GM19240 (cell line): ENCODE data around the gene ZNF618.

Experiments used
- DNase-seq: peaks from one replicate; pipeline ENCODE4 v3.0.0; 2011; ENCODE audit warnings: low spot score; ENCODE audit not compliant: insufficient read length

Gene ZNF618

DNA sequence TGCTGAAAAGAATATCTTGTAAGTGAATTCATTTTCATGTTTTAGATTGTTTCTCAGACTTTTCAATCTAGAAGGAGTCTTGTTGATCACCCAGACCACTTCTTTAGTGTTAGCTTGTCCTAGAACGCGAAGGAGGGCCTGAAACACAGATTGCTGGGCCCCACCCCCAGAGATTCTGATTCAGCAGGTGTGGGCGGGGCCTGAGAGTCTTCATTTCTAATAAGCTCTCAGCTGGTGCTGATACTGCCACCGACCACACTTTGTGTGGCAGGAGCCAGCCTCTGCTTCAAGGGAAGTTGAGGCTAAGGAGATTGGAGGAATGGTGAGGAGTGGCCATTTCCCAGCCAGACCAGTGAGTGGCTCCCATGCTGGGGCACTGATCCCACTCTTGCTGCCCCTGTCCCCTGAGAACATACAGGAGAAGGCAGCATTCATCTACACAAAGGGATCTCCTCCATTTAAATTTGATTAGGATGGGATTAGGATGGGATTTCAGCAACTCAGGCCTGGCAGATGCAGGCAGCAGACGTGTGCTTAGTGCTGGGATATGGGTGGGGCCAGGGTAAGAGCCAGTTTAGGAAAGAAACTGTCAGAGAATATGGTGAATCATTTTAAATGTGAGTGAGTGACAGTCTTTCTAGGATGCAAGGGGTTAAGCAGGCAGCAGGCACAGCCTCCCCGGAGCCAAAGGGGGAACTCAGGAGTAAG, 35.9 kb downstream of the ZNF618 start:
- no peak for DNase-seq

DNA sequence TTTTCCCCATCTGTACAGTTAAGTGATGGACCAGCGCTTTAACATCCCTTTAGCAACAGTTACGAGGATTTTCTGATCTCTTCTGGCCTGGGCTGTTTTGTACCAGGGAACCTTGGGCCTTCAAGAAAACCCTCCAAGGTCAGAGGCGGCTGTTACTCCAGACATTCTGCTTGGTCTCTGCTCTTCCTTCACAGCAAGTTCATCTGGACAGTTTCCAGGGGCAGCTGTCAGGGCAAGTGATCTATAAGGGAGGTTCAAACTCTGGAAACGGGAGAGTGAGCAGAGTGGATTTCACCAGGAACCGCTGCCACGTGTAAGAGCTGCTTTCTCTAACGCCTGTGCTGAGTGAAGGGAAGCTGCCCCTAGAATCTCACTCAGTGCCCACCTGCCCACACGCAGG, 36.7 kb downstream of the ZNF618 start:
- no peak for DNase-seq

DNA sequence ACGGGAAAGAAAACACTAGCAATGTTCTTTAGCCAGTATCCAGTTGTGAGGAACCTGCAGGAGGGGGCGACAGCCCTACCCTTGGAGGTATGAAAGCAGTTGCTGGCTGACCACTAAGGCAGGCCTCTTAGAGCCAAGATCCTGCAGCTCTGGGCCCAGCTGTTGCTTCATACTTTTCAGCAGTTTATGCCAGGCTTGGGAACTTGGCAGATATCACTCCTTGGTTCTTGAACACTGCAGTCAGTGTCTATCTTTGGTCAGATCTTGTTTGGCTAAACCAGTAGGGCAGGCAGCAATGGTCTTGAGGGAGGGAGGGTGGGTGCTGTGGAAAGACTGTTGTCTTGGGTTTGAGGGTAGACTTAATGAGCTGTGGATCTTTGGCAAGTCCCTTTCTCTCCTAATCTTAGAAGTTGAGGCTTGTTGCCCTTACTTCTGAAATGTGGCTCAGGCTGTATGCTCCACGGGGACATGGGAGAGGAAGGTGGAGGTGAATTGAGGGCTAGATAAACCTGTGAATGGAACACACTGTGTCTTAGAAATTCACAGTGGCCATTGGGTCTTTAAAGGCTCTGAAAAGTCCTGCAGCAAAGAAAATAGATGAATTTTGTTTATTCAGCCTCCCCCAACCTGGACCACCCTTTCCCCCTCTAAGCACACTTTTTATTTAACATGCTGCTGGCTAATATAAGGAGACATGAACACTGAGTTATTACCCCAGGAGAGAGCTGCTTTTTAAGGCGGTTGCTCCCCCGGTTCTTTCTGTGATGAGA, 37.5 kb downstream of the ZNF618 start:
- DNase-seq: no peak

DNA sequence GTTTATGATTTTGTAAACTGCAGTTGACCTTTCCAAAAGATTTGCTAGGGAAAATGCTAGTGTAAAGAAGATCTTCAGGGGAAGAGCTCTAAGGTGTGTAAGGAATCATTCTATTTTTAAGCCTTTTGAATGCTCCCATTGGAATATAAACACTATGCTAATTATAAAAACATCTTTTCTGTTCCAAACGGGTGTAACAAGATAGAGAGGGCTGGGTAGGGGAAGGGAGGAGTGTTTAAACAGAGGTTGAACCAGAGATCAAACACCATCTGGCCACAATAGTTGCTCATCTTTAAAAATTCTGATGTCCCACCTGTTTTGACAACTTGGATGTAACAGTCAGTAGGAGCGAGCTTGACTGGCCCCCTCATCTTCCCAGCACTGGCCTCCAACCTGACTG, 38.4 kb downstream of the ZNF618 start:
- DNase-seq: no peak

DNA sequence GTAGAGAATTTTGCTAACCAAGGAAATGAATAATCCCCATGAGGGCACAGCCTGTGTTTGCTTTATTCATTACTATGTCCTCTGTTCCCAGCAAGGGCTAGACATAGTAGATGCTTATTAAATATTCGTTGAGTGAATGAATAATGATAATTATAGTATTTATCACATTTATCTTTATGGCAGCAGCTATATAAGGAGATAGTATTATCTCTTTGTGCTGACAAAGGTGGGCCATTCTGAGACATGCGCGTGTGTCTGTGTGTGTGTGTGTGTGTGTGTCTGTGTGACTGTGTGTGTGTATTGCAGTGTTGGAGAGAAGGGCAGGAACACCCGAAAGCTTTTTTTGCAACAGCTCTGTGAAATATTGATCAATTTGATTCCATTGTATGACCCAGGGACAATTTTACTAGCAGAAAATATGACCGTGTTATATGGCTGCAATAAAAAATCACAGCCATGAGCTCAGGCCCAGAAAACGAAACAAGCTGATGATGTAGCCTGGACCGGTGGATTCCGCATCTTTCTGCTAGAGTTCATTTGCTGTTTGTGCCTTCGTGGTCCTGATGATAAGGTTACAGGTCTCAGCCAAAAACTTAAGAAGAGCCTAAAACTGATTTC, 39.8 kb downstream of the ZNF618 start:
- no peak for DNase-seq

DNA sequence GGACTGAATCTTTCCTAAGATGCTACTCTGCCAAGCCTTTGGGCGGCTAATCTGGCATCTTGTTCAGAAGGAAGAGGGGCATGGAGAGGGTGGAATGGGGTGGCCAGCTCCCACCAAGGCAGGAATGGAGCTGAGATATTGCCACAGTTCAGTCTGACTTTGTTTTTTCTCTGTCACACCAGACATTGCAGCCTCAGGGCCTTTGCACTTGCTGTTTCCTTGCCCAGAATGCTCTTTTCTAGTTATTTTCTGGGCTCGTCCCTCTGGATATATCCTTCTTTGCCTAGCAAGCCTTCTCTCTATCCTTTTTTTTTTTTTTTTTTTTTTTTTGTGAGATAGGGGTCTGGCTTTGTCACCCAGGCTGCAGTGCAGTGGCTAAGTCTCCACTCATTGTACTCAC, 40.8 kb downstream of the ZNF618 start:
- DNase-seq: no peak

DNA sequence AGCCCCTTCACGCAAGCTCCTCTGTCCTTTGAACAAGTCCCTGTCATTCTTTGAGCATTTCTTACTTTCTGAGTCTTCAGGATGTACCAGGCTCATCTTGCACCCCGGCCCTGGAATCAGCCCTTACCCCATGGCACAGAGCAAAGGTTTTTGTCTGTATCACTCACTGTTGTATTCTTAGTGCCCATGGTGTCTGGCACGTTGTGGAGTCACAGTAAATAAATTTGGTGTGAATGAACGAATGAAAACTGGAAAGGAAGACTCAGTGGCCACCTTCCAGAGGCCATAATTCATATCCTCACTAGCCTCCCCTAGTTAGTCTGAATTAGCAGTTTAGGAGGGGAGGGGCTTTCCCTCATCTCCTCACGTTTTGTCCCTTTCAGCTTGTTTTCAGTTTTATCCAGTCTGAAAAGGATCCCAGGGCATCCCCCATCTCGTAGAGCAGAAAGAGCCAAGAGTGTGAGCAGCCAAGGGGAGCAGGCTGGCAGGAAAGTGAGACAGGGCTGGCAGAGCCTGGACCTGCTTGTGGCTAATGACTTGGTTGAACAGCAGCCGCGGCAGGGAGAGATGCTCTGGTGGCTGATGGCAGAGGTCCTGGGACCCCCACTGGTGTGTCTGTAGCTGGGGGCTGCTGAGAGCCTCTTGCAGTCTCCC, 42.7 kb downstream of the ZNF618 start:
- no peak for DNase-seq

DNA sequence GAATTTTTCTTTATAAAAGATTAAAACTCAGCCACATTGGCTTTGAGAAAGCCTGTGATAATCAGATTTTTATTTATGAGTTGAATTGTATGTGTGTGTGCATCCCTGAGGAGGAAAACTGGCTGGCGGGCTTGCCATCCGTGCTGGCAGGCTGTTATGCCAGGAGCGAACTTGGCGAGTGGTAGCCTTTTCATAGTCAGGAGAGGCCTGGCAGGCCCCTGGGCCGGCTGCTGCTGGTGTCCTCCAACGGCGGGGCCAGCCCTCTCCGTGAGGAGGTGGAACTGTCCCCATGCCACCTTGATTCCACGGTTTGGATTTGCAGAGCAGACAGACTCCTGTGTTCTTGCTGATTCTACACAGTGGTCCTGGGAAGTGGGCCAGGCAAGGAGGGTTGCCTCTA, 43.3 kb downstream of the ZNF618 start:
- no peak for DNase-seq

DNA sequence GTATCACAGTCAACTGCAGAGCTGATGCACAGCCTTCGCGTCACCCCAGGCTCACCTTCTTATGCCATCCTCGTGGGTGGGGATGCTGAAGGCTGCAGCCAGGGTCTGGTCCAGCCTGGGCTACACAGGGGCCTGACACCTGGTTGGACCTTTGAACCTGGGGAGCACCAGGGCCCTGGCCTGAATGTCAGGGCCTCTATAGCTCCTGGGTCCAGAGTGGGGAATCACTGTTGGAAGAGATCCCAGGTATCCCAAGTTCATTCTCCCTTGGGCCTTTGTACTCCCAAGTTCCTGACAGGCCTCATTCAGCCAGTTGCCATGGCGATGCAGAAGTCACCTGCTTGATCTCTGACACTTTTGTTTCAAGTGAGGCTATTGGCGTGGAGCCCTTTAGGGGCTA, 43.8 kb downstream of the ZNF618 start:
- no peak for DNase-seq

DNA sequence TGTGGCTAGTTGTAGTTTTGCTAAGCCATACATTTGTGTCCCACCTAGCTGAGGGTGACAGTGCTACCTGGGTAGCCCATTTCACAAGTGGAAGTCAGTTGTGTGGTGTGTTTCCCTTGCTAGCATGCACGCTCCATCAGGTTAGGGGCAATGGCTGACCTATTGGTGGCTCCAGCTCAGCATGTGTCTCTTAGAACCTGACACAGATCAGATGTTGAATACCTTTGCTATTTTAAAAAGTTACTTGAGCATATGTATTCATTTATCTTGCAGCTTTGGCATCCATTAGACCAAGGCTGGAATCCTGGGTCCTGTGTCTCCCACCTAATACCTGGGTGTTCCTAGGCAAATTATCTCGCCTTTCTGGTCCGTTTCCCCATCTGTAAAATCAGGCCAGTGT, 44.8 kb downstream of the ZNF618 start:
- DNase-seq: no peak

DNA sequence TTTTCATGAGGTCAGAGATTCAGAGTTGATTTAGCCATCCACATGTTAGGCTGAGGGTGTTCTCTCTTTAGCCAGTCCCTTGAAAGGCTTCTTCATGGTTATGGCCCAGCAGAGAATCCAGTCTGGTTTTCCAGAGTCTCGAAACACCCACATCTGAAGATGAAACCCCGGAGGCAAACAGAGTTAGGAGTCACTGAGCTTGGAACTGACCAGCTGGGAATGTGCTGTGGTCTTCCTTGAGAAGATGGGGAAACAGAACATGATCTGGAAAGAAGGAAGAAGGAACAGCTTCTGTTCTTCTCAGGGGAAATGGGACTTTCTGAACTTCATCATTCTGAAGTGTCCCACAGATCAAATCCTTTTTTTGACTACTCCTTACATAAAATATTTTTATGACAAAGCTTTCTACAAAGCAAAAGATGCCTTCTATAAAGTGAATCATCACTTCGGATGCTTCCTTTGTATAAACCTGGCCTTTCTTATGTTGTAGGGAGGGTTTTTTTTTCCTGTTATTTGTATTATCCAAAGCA, 45.4 kb downstream of the ZNF618 start:
- no peak for DNase-seq

DNA sequence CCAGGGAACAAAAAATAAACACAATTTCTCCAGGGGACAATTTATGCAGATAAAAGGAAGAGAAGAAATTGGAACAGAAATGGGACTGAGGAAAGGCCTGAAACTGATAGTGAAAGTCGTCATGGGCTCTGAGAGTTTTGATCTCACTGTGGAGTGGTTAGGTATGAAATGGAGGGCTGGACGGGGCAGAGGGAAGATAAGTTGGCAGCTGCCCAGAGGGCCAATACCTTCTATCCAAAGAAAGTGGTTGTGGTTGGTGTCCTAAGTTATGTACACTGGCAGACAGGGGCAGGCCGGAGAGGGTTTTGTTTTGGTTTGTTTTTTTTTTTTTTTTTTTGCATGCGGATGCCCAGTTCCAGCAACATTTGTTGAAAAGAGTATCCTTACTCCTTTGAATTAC, 46.1 kb downstream of the ZNF618 start:
- DNase-seq: no peak

DNA sequence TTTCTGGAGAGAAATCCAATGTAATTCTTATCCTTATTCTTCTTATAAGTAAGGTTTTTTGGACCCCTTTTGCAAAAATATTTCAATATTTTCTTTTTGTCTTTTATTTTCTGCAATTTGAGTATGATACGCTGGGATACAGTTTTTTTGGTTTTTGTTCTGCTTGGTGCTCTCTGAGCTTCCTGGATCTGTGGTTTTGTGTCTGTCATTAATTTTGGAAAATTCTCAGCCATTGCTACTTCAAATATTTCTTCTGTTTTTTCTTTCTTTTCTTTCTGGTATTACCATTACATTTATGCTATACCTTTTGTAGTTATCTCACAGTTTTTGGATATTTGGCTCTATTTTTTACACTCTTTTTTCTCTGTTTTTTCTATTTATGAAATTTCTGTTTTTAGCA, 50.1 kb downstream of the ZNF618 start:
- DNase-seq: no peak

DNA sequence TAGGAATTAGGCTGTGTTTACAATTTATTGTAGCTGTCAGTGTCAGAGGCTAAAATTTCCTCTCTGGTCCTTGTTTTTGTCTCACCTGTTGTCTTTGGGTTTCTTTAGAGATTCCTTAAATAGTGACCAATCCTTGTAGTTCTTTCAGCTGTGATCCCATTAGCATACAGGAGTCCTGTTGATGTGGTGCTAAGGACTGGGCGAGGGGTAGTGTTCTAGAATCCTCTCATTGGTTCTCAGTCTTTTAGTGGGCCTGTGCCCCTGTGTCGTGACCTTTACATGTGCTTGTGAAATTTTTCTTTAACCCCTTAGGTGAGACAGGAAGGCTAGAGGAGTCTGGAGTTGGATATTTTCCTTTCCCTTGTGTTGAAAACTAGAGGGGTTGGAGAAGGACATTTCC, 51.2 kb downstream of the ZNF618 start:
- DNase-seq: no peak

DNA sequence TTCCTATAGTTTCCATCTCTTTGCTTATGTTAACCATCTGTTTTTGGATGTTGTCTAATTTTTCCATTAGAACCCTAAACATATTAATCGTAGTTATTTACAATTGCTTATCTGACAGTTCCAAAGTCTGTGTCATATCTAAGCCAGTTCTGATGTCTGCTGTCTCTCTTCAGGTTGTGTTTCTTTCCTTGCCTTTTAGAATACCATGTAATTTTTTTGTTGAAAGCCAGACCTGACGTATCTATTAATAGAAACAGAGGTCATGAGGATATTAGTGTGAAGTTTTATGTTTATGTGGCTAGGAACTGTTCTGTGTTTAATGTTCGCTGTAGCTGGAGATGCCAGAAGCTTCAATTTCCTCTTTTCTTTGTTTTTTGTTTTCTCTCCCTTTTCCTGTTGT, 52.2 kb downstream of the ZNF618 start:
- no peak for DNase-seq

DNA sequence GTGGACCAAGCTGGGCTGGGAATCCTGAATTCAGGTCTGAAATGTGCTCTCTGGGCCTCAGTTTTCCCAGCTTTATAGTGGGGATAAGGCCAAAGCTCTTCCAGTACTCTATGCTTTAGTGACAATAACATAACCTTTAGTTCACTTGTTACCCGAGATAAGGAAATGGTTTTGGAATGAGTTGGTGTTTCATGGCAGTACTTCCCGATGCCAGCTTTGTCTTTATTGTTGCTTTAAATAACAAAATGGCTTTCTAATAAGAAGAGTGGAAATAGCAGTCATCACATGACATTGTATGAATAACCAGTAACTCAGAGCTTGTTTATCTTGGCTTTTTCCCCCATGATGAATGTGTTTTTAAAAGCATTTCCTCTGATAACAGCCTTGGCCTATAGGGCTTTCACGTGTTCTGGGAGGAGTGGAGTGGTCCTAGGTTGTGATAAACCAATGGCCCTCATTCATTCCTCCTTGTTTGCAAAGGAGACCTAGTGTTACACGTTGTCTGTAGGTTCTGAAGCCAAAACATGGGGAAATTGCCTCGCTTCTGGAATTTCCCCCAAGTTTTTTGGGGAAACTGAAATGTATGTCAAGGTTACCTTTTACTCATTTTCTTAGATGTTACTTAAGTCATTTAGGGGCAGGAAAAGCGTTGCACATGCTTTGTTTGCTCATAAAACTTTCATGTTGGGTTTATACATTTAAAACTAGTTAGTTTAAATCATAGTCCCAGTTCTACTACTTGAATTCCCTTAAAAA, 53.7 kb downstream of the ZNF618 start:
- no peak for DNase-seq

DNA sequence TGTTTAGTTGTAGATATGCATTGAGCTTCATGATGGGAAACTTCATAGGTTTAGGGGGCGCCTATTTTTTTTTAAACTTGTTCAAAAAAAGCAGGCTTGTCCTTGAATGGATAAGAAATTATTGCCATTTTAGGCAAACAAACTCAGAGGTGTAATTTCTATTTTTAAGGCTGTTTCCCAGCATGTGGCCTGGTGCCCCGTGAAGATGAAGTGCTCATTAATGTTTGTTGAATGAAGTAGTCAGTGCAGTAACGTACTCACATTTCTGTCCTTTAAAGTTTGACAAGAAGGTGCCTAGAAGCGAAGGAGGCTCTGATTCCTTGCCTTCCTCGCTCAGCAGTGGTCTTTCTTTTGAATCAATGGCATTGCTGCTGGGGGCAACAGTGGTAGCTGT, 54.3 kb downstream of the ZNF618 start:
- DNase-seq: no peak

DNA sequence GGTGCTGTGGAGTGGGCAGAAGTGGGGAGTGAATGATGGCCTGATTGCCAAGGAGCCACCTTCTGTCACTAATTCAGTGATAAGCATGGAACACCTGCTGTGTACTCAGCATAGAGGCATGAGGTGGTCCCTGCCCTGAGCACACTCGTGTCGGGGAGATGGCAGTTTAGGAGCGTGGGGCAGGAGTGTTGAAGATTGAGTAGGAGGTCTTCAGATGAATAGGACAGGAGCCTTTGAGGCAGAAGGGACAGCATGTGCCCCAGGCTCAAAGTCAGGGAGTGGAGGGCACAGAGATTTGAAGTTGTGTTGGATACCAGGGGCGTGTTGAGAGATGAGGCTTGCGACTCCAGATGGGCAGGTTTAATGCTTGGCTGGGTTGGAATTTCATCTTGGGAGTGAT, 55.0 kb downstream of the ZNF618 start:
- DNase-seq: no peak

DNA sequence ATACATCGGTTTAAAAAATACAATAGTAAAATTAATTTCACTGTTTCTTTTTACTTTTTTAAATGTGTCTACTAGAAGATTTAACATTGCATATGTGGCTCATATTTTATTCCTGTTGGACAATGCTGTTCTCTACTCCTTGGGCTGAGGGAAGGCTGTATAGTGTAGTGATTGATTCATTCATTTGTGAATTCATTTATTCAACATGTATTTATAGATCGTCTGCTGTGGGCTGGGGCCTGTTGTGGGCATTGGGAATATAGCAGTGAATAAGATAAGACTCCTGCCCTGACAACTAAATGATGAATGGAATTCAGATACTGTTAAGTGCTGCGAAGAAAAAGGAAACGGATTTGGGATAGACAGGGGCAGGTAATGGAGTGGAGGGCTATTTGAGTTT, 55.7 kb downstream of the ZNF618 start:
- no peak for DNase-seq

DNA sequence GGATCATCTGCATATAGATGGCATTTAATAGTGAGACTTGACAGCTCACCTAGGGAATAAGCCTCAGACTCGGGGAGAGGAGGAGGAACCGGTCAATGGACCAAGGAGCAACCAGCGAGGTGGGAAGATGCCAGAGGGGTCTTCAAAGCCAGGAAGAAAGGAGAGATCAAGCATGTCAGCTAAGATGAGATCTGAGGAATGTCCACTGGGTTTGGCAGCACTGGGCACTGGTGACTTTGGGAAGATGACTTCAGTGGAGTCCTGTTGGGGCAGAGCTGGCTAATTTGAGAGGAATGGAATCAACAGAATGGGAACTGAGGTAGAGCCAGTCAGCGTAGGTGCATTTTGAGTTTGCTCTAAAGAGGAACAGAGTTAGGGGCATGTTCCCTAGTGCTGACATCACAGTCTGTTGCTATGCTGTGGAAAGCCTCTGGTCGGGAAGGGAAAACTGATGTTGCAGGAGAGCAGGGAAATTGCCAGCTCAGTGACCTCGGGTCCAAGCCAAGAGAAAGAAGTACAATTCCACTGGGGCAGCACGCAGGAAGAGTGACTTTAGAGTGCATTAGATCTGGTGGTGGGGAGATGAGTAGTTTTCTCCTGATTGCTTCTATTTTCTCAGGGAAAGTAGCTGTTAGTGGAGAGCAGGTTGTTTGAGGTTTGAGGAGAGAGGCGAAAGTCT, 56.9 kb downstream of the ZNF618 start:
- no peak for DNase-seq

DNA sequence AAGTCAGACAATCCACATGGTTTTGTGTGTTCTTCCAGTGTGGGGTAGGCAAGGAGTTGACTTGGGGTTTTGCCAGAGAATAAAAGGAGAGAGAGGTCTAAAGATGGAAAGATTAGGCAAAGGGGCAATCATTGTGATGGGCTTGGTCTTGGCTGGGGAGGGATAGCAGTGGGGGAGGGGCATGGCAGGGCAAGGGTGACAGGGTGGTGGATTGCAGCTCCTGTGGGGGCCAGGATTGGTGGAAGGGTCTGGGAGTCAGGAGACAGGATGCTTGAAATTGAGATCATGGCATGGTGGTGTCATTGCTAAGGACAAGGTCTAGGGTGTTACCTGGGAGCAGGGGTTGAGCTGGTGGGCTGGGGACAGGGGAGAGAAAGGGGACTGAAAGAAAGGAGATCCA, 57.6 kb downstream of the ZNF618 start:
- no peak for DNase-seq
